ENCODE measurements around the gene SDK1.

DNA sequence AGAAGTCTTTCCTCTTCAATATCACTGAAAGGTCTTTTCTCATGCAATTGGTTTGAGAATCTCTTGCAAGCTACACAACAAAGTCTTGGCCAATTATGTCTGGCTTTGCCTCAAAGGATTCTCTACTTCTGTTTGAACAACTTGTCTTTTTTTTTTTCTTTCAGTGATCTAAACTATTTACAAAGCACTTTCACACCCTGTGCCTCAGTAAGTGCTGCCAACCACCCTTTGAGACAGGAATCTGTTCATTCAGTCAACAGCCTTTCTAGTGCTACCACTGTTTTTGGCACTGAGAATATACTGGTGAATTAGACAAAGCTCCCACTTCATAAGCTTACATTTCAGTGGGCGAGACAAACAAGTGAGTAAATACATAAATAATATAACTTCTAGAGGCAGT, 26.9 kb upstream of the SDK1 start:
- TF ChIP-seq, protein P1, sequence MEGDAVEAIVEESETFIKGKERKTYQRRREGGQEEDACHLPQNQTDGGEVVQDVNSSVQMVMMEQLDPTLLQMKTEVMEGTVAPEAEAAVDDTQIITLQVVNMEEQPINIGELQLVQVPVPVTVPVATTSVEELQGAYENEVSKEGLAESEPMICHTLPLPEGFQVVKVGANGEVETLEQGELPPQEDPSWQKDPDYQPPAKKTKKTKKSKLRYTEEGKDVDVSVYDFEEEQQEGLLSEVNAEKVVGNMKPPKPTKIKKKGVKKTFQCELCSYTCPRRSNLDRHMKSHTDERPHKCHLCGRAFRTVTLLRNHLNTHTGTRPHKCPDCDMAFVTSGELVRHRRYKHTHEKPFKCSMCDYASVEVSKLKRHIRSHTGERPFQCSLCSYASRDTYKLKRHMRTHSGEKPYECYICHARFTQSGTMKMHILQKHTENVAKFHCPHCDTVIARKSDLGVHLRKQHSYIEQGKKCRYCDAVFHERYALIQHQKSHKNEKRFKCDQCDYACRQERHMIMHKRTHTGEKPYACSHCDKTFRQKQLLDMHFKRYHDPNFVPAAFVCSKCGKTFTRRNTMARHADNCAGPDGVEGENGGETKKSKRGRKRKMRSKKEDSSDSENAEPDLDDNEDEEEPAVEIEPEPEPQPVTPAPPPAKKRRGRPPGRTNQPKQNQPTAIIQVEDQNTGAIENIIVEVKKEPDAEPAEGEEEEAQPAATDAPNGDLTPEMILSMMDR (IDR thresholded peaks at IDR 0.05) = no peak
- TF ChIP-seq POLR2A (IDR thresholded peaks at IDR 0.05) = no peak
